Endodermal cell (in vitro differentiated cells): ENCODE data around the gene CNTN1. TPM values are rescaled to one million over a fixed set of nuclear protein-coding genes. Genes with fewer than 3 reads are reported as not detected.

ENCODE experiments used
- DNase-seq: peaks from one replicate; pipeline ENCODE4 v3.0.0-alpha.2; 2017
- H3K27ac ChIP-seq: 2 replicates; pipeline ENCODE4 v1.5.1; 2013; ENCODE audit warnings: mild to moderate bottlenecking, low read depth, low read length, moderate library complexity
- H3K27me3 ChIP-seq: 2 replicates; pipeline ENCODE4 v1.6.1; 2013; ENCODE audit warnings: mild to moderate bottlenecking, low read length, moderate library complexity; ENCODE audit not compliant: insufficient read depth, control insufficient read depth, poor library complexity, severe bottlenecking
- H3K36me3 ChIP-seq: 2 replicates; pipeline ENCODE4 v1.7.0; 2013; ENCODE audit warnings: mild to moderate bottlenecking, low read length, moderate library complexity; ENCODE audit not compliant: control insufficient read depth, insufficient read depth
- H3K4me1 ChIP-seq: one replicate; pipeline ENCODE4 v1.7.0; 2013; ENCODE audit warnings: low read length; ENCODE audit not compliant: control insufficient read depth, insufficient read depth
- H3K4me3 ChIP-seq: 2 replicates; pipeline ENCODE4 v1.5.1; 2013; ENCODE audit warnings: mild to moderate bottlenecking, low read length, moderate library complexity
- H3K9ac ChIP-seq: 2 replicates; pipeline ENCODE4 v1.6.1; 2013; ENCODE audit warnings: mild to moderate bottlenecking, low read length, moderate library complexity; ENCODE audit not compliant: poor library complexity, severe bottlenecking; ENCODE audit errors: extremely low read depth
- H3K9me3 ChIP-seq: 2 replicates; pipeline ENCODE4 v1.6.1; 2013; ENCODE audit warnings: mild to moderate bottlenecking, low read length, moderate library complexity; ENCODE audit not compliant: control insufficient read depth
- H3K27ac Mint-ChIP-seq: 2 replicates; pipeline ENCODE4 v1.8.0; 2020; ENCODE audit warnings: mixed read lengths
- H3K27me3 Mint-ChIP-seq: 2 replicates; pipeline ENCODE4 v1.8.0; 2021; ENCODE audit warnings: mild to moderate bottlenecking, mixed read lengths; ENCODE audit not compliant: insufficient read depth
- H3K36me3 Mint-ChIP-seq: 2 replicates; pipeline ENCODE4 v1.8.0; 2020; ENCODE audit warnings: low read depth, mixed read lengths
- H3K4me1 Mint-ChIP-seq: 2 replicates; pipeline ENCODE4 v1.8.0; 2020; ENCODE audit warnings: mixed read lengths
- H3K4me3 Mint-ChIP-seq: 2 replicates; pipeline ENCODE4 v1.8.0; 2020; ENCODE audit warnings: mild to moderate bottlenecking, moderate library complexity, mixed read lengths
- H3K9me3 Mint-ChIP-seq: 2 replicates; pipeline ENCODE4 v1.8.0; 2020; ENCODE audit warnings: mild to moderate bottlenecking, mixed read lengths
- WGBS, 2 experiments: methylation state at CpG; one replicate each; pipeline versions ENCODE4 v1.1.5 to v1.1.7; 2013; ENCODE audit warnings: missing lambda C conversion rate in 2 of 2, mixed read lengths in 1 of 2; ENCODE audit not compliant: insufficient coverage in 1 of 2, insufficient read length in 1 of 2; 5-methylcytosine and 5-hydroxymethylcytosine counted together
- total RNA-seq, 2 donors: library from RNA; stranded (reverse); fragmentation: NEBNext Ultra II Directional in 1 of 2; extraction: Animal tissue kit (Norgen Biotek cat#: 25700) in 1 of 2; gene quantifications; 2 replicates in 1 of 2; 3 replicates in 1 of 2; pipeline ENCODE4 v1.2.1, GENCODE V29; 2021
- TF ChIP-seq, protein P1 (sequence below): fragments of 200-600 bp; sonication (generic); conservative IDR thresholded peaks from 2 replicates; pipeline ENCODE4 v1.5.0; 2021; ENCODE audit warnings: antibody characterized with exemption, mild to moderate bottlenecking

The CNTN1 gene
- total RNA-seq, 2 donors from 2014 or later, result 8.4 to 8.6 TPM

- WGBS, 2 experiments, result 83 to 88% methylated on average over 1 of the region's 1 CpG
- H3K27me3 ChIP-seq, result no peaks in the 10 kb centered on the region
- DNase-seq, result no peak
- no peaks in the 10 kb centered on the region for H3K36me3 ChIP-seq
- Mint-ChIP-seq H3K27me3 (no peaks in the 10 kb centered on the region), H3K27ac (no peak overlapping the region), H3K4me1 (no peaks in the 10 kb centered on the region), H3K4me3 (no peak overlapping the region), H3K36me3 (peaks cover 2% of the 10 kb centered on the region), H3K9me3 (peaks cover 22% of the 10 kb centered on the region)
- no peak overlapping the region for H3K9ac ChIP-seq
- H3K27ac ChIP-seq, result no peak overlapping the region
- peaks cover 16% of the 10 kb centered on the region for H3K9me3 ChIP-seq
- no peaks in the 10 kb centered on the region for H3K4me1 ChIP-seq
- no peak overlapping the region for H3K4me3 ChIP-seq
- TF ChIP-seq, protein P1, sequence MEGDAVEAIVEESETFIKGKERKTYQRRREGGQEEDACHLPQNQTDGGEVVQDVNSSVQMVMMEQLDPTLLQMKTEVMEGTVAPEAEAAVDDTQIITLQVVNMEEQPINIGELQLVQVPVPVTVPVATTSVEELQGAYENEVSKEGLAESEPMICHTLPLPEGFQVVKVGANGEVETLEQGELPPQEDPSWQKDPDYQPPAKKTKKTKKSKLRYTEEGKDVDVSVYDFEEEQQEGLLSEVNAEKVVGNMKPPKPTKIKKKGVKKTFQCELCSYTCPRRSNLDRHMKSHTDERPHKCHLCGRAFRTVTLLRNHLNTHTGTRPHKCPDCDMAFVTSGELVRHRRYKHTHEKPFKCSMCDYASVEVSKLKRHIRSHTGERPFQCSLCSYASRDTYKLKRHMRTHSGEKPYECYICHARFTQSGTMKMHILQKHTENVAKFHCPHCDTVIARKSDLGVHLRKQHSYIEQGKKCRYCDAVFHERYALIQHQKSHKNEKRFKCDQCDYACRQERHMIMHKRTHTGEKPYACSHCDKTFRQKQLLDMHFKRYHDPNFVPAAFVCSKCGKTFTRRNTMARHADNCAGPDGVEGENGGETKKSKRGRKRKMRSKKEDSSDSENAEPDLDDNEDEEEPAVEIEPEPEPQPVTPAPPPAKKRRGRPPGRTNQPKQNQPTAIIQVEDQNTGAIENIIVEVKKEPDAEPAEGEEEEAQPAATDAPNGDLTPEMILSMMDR, result no peak
Measured at GRCh38 chr12:40663781-40664180, 28.5 kb upstream of the CNTN1 start.

DNA sequence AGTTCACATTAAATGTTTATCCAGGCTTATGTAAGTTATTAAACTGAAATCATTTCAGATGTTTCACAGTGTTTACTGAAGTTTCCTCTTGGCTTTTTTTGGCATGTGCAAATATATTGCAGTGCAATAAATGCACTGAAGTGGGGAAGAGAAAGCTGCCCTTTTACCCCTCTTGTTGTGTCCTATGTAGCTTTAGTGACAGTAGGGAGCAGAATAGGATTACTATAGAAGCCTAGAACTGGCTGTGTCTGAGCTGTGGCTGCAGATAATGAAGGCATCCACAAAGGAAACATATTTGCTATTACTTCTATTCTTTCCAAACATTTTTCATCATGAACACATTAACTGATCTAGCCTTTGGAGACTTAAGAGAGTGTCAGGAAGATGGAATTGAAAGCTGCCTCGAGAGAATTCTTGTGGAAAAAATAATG is 24.1 kb upstream of the CNTN1 start:
- Histone ChIP-seq H3K27me3 (no peaks in the 10 kb centered on the region), H3K27ac (no peak overlapping the region), H3K9ac (no peak overlapping the region), H3K36me3 (no peaks in the 10 kb centered on the region), H3K9me3 (peaks cover 6% of the 10 kb centered on the region), H3K4me3 (no peak overlapping the region), H3K4me1 (no peaks in the 10 kb centered on the region)
- Mint-ChIP-seq H3K4me1 (no peaks in the 10 kb centered on the region), H3K36me3 (no peaks in the 10 kb centered on the region), H3K9me3 (peaks cover 7% of the 10 kb centered on the region), H3K27ac (no peak overlapping the region), H3K27me3 (no peaks in the 10 kb centered on the region), H3K4me3 (no peak overlapping the region)
- no peak for DNase-seq
- 93% methylated on average over 1 of the region's 1 CpG; no CpG with 5 or more reads in 1 of the 2 experiments for WGBS, 2 experiments
- TF ChIP-seq, protein P1, result peak; percentile 39

DNA sequence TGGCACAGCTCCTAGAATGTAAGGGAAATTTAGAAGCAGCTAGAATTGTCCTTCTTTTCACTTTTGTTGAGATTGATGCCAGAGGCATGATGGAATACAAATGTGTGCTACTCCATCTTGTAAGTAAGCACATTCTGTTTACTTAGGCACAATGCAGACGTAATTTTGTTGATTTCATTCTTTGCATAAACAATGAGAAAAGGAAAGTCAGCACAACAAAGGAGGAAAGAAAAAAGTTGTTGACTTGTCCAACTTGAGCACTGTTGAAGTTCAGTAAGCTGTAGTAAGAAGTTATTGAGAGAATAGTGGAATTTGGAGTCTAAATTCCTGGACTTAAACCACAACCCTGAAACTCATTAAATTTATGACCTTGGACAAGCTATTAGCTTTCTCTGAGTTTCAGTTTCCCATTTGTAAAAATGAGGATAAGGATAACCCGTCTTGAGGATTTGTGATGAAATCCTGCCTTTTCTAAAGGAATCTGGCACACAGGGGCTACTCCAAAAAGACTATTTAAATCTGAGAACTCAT is 19.4 kb upstream of the CNTN1 start:
- no peaks in the 10 kb centered on the region for H3K36me3 Mint-ChIP-seq
- H3K27ac Mint-ChIP-seq, result no peak overlapping the region
- H3K9ac ChIP-seq, result no peak overlapping the region
- H3K4me3 Mint-ChIP-seq, result no peak overlapping the region
- H3K4me1 ChIP-seq, result no peaks in the 10 kb centered on the region
- H3K27me3 Mint-ChIP-seq, result no peaks in the 10 kb centered on the region
- TF ChIP-seq, protein P1, result no peak
- 86 to 92% methylated on average over 2 of the region's 2 CpGs for WGBS, 2 experiments
- no peaks in the 10 kb centered on the region for H3K9me3 Mint-ChIP-seq
- peaks cover 3% of the 10 kb centered on the region for H3K9me3 ChIP-seq
- DNase-seq, result no peak
- H3K27me3 ChIP-seq, result no peaks in the 10 kb centered on the region
- no peaks in the 10 kb centered on the region for H3K36me3 ChIP-seq
- no peaks in the 10 kb centered on the region for H3K4me1 Mint-ChIP-seq
- no peak overlapping the region for H3K4me3 ChIP-seq
- no peak overlapping the region for H3K27ac ChIP-seq
